Neutrophil (primary cell): ENCODE results near the gene CCL16.

Experiments
- H3K27ac ChIP-seq: fragments of 200-600 bp; sonication (generic); 2 replicates; pipeline ENCODE4 v1.5.1; 2016; ENCODE audit warnings: mild to moderate bottlenecking, moderate library complexity
- H3K27me3 ChIP-seq: fragments of 200-600 bp; sonication (generic); 2 replicates; pipeline ENCODE4 v1.6.0; 2016; ENCODE audit warnings: mild to moderate bottlenecking
- H3K36me3 ChIP-seq: fragments of 200-600 bp; sonication (generic); 2 replicates; pipeline ENCODE4 v1.5.1; 2017
- H3K4me1 ChIP-seq, 2 experiments: fragments of 200-600 bp in 1 of 2; sonication (generic) in 1 of 2; 1 replicate in 1 of 2; 2 replicates in 1 of 2; pipeline versions ENCODE4 v1.5.1 to v1.6.1; 2013 to 2016; ENCODE audit warnings: low read depth in 1 of 2, low read length in 1 of 2, mild to moderate bottlenecking in 1 of 2, moderate library complexity in 1 of 2; ENCODE audit not compliant: control insufficient read depth in 1 of 2, insufficient read depth in 1 of 2
- H3K4me3 ChIP-seq, 2 experiments: fragments of 200-600 bp in 1 of 2; sonication (generic) in 1 of 2; 1 replicate in 1 of 2; 2 replicates in 1 of 2; pipeline ENCODE4 v1.5.1; 2013 to 2016; ENCODE audit warnings: low read depth in 1 of 2, low read length in 1 of 2, mild to moderate bottlenecking in 1 of 2, moderate library complexity in 1 of 2
- H3K9me3 ChIP-seq: fragments of 200-600 bp; sonication (generic); 2 replicates; pipeline ENCODE4 v1.5.1; 2016
- TF ChIP-seq, protein P1 (sequence below): fragments of 200-600 bp; sonication (generic); IDR thresholded peaks from 2 replicates; pipeline ENCODE4 v1.5.1; 2016; ENCODE audit warnings: antibody characterized with exemption

Gene CCL16

GRCh38 chr17:35984140-35984539 is 2.8 kb upstream of the CCL16 start:
- no peaks in the 10 kb centered on the region for H3K36me3 ChIP-seq
- no peak overlapping the region for H3K4me3 ChIP-seq
- no peak overlapping the region for H3K27ac ChIP-seq
- H3K9me3 ChIP-seq = no peaks in the 10 kb centered on the region
- no peaks in the 10 kb centered on the region for H3K27me3 ChIP-seq
- TF ChIP-seq, protein P1, sequence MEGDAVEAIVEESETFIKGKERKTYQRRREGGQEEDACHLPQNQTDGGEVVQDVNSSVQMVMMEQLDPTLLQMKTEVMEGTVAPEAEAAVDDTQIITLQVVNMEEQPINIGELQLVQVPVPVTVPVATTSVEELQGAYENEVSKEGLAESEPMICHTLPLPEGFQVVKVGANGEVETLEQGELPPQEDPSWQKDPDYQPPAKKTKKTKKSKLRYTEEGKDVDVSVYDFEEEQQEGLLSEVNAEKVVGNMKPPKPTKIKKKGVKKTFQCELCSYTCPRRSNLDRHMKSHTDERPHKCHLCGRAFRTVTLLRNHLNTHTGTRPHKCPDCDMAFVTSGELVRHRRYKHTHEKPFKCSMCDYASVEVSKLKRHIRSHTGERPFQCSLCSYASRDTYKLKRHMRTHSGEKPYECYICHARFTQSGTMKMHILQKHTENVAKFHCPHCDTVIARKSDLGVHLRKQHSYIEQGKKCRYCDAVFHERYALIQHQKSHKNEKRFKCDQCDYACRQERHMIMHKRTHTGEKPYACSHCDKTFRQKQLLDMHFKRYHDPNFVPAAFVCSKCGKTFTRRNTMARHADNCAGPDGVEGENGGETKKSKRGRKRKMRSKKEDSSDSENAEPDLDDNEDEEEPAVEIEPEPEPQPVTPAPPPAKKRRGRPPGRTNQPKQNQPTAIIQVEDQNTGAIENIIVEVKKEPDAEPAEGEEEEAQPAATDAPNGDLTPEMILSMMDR = no peak
- no peaks in the 10 kb centered on the region for H3K4me1 ChIP-seq

DNA sequence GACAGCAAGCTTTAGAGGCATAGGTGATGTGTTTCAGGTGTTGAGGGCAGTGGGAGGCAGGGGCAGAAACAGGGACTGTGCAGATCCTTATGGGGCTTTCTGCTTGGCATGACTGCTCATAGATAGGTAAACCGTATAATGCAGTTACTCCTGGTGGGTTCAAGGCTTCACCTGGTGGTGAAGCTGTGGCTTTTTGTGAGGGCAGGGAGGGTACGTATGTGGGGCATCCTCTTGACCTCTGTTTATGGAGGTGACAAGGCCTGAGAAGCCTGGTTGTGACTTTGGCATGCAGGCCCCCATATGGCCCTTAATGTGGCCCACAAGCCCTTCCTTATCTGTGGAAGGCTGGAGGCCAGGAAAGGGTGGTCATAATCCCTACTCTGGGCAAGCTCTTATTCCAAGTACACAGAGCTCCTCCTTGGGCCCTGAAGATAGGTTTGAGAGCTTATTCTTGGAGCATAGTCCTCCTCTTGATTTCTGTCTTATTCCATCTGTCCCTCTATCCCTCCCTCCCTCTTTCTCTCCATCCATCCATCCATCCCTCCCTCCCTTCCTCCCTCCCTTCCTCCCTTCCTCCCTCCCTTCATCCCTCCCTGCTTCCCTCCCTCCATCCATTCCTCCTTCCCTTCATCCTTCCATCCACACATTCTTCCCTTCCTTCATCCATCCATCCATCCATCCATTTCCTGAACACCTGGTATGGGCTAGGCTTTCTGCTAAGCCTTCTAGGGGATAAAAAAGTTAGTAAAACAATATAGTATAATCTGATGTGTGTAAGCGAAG is 1.3 kb upstream of the CCL16 start:
- Histone ChIP-seq H3K27ac (no peak overlapping the region), H3K36me3 (no peaks in the 10 kb centered on the region), H3K4me3 (no peak overlapping the region), H3K27me3 (no peaks in the 10 kb centered on the region), H3K4me1 (no peaks in the 10 kb centered on the region), H3K9me3 (no peaks in the 10 kb centered on the region)
- TF ChIP-seq, protein P1 = no peak

DNA sequence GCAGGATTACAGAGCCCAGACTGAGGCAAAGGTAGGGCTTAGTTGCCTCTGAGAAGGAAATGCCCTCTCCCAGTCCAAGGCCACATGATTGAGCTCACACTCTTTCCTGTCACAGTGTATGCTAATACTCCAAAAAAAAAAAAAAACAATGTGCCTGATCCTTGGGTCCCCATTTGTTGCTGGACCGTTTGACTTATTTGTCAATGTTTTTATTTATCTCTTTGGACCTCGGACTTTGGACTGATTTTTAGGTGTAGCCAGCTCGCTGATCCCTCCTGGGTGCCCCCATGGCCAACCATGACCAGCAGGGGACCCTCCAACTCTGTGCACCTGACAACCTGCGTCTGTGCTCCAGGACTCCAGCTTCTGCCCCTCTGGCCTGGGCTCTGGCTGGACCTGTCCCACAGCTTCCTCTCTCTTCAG is 622 bp upstream of the CCL16 start:
- no peaks in the 10 kb centered on the region for H3K4me1 ChIP-seq
- H3K27me3 ChIP-seq = no peaks in the 10 kb centered on the region
- H3K27ac ChIP-seq = no peak overlapping the region
- H3K36me3 ChIP-seq = no peaks in the 10 kb centered on the region
- H3K9me3 ChIP-seq = no peaks in the 10 kb centered on the region
- TF ChIP-seq, protein P1 = no peak
- H3K4me3 ChIP-seq = no peak overlapping the region

DNA sequence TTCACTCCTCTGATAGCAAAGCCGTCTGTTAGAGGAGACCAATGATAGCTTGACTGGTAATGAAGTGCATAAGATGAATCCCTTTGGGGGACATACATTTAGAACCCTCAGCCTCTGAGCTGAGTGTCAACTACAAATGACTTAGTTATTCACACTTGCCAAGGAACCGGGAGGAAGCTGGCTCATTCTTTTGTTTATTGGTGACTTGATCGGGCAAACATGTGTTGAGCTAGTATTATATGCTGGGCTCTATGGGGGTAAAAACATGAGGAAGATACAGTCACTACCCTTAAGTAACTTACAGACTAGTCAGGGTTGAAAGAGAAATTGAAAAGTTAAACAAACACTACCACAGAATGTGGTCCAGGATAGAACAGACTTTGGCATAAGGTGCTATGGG is 3.0 kb downstream of the CCL16 start:
- TF ChIP-seq, protein P1 = no peak
- H3K9me3 ChIP-seq = no peaks in the 10 kb centered on the region
- H3K4me1 ChIP-seq = no peaks in the 10 kb centered on the region
- no peaks in the 10 kb centered on the region for H3K27me3 ChIP-seq
- H3K27ac ChIP-seq = no peak overlapping the region
- no peak overlapping the region for H3K4me3 ChIP-seq
- H3K36me3 ChIP-seq = no peaks in the 10 kb centered on the region

GRCh38 chr17:35977509-35977908 is 3.8 kb downstream of the CCL16 start:
- no peak overlapping the region for H3K4me3 ChIP-seq
- H3K36me3 ChIP-seq = no peaks in the 10 kb centered on the region
- TF ChIP-seq, protein P1 = no peak
- H3K9me3 ChIP-seq = no peaks in the 10 kb centered on the region
- no peak overlapping the region for H3K27ac ChIP-seq
- H3K27me3 ChIP-seq = no peaks in the 10 kb centered on the region
- H3K4me1 ChIP-seq = no peaks in the 10 kb centered on the region
